ENCODE measurements around the gene PHLPP1.
A peak's percentile ranks its signal among the peaks of the same experiment; 100 is the strongest.

The PHLPP1 gene

DNA sequence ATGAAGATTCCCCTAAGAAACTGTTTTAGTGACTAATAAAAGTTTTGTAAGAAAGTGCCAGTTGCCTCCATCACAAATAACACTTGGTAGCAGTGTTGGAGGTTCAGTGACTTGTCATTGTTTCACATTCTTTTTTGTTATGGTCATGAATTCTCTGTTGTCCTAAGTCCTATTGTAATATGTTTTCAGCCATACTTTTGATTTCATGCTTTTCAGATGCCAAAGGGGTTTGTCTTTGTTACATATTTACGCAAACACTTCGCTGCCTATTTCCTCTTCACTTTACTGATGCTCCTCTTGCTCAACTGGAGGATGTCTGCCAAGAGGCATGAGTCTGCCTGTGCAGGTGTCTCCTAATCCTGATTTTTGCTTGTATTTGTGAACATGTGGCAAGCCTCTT lies 66.6 kb downstream of the PHLPP1 start:
- no peak overlapping the region for H3K4me3 ChIP-seq (ENCODE audit: low read length)
- TF ChIP-seq, protein P1, sequence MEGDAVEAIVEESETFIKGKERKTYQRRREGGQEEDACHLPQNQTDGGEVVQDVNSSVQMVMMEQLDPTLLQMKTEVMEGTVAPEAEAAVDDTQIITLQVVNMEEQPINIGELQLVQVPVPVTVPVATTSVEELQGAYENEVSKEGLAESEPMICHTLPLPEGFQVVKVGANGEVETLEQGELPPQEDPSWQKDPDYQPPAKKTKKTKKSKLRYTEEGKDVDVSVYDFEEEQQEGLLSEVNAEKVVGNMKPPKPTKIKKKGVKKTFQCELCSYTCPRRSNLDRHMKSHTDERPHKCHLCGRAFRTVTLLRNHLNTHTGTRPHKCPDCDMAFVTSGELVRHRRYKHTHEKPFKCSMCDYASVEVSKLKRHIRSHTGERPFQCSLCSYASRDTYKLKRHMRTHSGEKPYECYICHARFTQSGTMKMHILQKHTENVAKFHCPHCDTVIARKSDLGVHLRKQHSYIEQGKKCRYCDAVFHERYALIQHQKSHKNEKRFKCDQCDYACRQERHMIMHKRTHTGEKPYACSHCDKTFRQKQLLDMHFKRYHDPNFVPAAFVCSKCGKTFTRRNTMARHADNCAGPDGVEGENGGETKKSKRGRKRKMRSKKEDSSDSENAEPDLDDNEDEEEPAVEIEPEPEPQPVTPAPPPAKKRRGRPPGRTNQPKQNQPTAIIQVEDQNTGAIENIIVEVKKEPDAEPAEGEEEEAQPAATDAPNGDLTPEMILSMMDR (IDR thresholded peaks at IDR 0.05; ENCODE audit: insufficient read depth, low read depth, low read length, missing control alignments), result peak; percentile 14
- DNase-seq (ENCODE audit: low read depth), result peak; percentile 93

DNA sequence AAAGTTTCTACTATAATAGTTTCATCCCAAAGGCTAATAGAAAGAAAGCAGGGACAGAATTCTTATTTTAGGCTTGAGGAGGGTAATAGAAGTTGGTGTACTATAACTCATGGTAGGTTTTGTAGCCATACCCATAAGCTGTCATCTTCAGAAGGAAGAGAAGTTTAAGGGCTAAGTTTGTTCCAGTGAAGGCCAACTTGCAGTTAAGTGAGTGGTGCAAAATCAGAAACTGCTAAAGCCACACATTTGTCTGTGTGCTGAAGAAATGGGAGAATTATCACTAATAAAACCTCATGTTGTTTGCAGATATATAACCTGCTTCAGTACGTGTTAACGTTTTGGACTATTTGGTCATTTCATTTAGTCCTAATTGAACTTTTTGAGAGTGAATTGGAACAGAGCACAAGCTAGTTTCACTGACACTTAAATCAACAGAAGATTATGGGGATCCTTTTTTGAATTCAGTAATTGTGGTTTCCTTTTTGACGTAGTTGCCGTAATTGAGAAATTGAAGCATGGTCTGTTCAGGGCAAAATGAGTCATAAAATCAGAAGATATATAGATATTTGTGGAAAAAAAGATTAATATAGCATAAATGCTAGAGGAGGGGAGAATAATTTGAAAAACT lies 69.1 kb downstream of the PHLPP1 start:
- no peak for DNase-seq (ENCODE audit: low read depth)
- no peak overlapping the region for H3K4me3 ChIP-seq (ENCODE audit: low read length)
- TF ChIP-seq, protein P1 (IDR thresholded peaks at IDR 0.05; ENCODE audit: insufficient read depth, low read depth, low read length, missing control alignments), result no peak

DNA sequence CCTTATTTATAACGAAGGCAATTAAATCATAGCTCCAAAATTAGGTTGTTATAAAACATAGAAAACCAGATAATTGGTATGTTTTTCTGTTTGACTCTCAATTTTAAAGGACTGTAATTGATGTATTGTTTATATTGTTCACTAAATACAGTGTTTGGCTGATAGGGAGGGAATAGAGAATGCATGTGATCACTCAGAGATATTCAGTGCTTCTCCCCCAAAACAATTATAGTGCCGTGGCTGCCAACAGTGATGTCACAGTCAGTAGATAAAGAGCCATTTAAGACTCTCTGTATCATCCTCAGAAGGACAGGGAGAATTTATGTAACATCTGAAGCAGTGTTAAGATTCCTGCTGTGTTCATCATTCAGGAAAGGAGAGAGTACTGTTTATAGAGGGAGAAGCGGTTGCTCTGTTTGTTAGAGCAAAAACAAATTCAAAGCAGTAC lies 69.6 kb downstream of the PHLPP1 start:
- TF ChIP-seq, protein P1 (IDR thresholded peaks at IDR 0.05; ENCODE audit: insufficient read depth, low read depth, low read length, missing control alignments), result no peak
- H3K4me3 ChIP-seq (ENCODE audit: low read length), result no peak overlapping the region
- DNase-seq (ENCODE audit: low read depth), result no peak

DNA sequence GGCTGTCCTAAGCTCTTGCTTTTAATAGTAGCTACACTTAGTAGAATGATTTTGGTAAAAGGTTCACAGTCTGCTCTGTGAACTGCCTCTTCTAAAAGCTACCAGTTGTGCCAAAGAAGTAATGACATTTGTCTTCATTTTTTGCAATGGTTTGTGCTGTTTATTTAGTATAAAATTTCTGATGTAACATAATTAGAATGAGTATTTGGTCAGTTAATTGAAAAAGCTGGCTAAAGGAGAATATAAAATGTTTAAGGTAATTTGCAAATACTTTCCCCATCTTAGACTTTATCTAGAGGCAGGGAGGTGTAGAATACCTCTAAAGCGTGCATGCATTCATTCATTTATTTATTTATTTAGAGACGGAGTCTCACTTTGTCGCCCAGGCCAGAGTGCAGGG lies 71.3 kb downstream of the PHLPP1 start:
- TF ChIP-seq, protein P1 (IDR thresholded peaks at IDR 0.05; ENCODE audit: insufficient read depth, low read depth, low read length, missing control alignments), result no peak
- H3K4me3 ChIP-seq (ENCODE audit: low read length), result no peak overlapping the region
- DNase-seq (ENCODE audit: low read depth), result no peak

DNA sequence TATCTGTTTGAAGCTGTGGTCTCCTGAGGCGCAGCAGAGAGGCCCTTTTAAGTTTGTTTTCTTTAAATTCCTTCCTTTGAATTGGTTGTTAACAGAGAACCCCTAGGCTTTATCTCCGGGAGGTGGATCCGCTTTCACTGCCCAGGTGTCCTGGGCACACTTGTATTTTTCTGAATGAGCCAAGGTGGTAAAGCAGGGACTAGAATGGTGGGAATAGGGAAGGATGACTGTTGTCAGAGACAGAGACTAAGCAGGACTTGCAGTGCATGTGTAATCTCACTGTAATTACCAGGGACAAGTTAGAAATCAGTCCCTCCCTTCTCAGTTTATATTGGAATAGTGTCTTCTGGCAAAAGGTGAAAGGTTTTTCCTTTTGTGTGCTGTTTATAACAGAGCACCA lies 72.8 kb downstream of the PHLPP1 start:
- no peak for DNase-seq (ENCODE audit: low read depth)
- TF ChIP-seq, protein P1 (IDR thresholded peaks at IDR 0.05; ENCODE audit: insufficient read depth, low read depth, low read length, missing control alignments), result no peak
- H3K4me3 ChIP-seq (ENCODE audit: low read length), result no peak overlapping the region

DNA sequence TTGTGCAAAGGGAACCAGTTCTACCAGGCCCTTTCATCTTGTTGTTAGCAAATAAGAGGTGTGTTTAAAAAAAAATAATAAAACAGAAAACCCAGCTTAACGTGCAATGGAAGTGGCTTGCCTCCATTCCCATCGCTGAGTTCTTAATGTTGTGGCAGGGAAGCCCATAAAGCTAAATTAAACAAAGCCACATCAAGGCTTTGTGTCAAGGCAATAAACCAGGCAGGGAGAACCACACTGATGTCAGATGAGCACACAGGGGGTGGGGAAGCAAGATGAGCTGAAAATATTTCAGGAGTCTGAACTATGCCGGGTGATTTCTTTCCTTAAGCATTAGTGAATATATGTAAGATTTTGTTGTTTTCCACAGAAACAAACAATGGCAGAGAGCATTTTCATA lies 73.5 kb downstream of the PHLPP1 start:
- no peak for DNase-seq (ENCODE audit: low read depth)
- TF ChIP-seq, protein P1 (IDR thresholded peaks at IDR 0.05; ENCODE audit: insufficient read depth, low read depth, low read length, missing control alignments), result no peak
- H3K4me3 ChIP-seq (ENCODE audit: low read length), result no peak overlapping the region
